Muscle layer of colon (tissue), 2 donors: Measurements from ENCODE around the gene AGK.

Source experiments
- H3K27ac ChIP-seq: one replicate; pipeline ENCODE4 v1.7.0; 2013; ENCODE audit warnings: low read depth, mild to moderate bottlenecking, low read length, moderate library complexity
- H3K27me3 ChIP-seq, 2 donors: one replicate each; pipeline ENCODE4 v1.7.0; 2013; ENCODE audit warnings: low read length in 2 of 2, mild to moderate bottlenecking in 2 of 2; ENCODE audit not compliant: insufficient read depth in 2 of 2, control insufficient read depth in 1 of 2
- H3K36me3 ChIP-seq: one replicate; pipeline ENCODE4 v1.7.0; 2013; ENCODE audit warnings: mild to moderate bottlenecking, low read length; ENCODE audit not compliant: insufficient read depth
- H3K4me1 ChIP-seq: one replicate; pipeline ENCODE4 v1.7.0; 2013; ENCODE audit warnings: mild to moderate bottlenecking, low read length; ENCODE audit not compliant: insufficient read depth
- H3K4me3 ChIP-seq, 2 donors: one replicate each; pipeline ENCODE4 v1.7.0; 2013; ENCODE audit warnings: low read length in 2 of 2, low read depth in 1 of 2, mild to moderate bottlenecking in 1 of 2, moderate library complexity in 1 of 2
- H3K9ac ChIP-seq: one replicate; pipeline ENCODE4 v1.7.0; 2013; ENCODE audit warnings: low read length
- H3K9me3 ChIP-seq: one replicate; pipeline ENCODE4 v1.7.0; 2013; ENCODE audit warnings: mild to moderate bottlenecking, low read length
- donor health status: abdominal sarcoma.
- donor health status: Adenocarcinoma of cecum.

Gene AGK

GRCh38 chr7:141528399-141528798 lies 22.8 kb upstream of the AGK start:
- Histone ChIP-seq H3K9ac (no peak overlapping the region), H3K27ac (no peak overlapping the region), H3K4me1 (no peaks in the 10 kb centered on the region), H3K9me3 (no peaks in the 10 kb centered on the region), H3K27me3 (no peaks in the 10 kb centered on the region), H3K4me3 (no peak overlapping the region), H3K36me3 (no peaks in the 10 kb centered on the region)

- Histone ChIP-seq H3K4me1 (no peaks in the 10 kb centered on the region), H3K27ac (no peak overlapping the region), H3K4me3 (no peak overlapping the region), H3K9me3 (no peaks in the 10 kb centered on the region), H3K27me3 (no peaks in the 10 kb centered on the region), H3K36me3 (no peaks in the 10 kb centered on the region), H3K9ac (no peak overlapping the region)
Measured at GRCh38 chr7:141533149-141533949, 17.9 kb upstream of the AGK start.

GRCh38 chr7:141534757-141535737 lies 16.2 kb upstream of the AGK start:
- Histone ChIP-seq H3K27ac (no peak overlapping the region), H3K9ac (no peak overlapping the region), H3K27me3 (no peaks in the 10 kb centered on the region), H3K36me3 (no peaks in the 10 kb centered on the region), H3K9me3 (no peaks in the 10 kb centered on the region), H3K4me3 (no peak overlapping the region), H3K4me1 (no peaks in the 10 kb centered on the region)

- no peaks in the 10 kb centered on the region for H3K4me1 ChIP-seq
- H3K4me3 ChIP-seq: no peak overlapping the region
- H3K9ac ChIP-seq: no peak overlapping the region
- H3K9me3 ChIP-seq: no peaks in the 10 kb centered on the region
- H3K27me3 ChIP-seq: no peaks in the 10 kb centered on the region
- H3K27ac ChIP-seq: no peak overlapping the region
- H3K36me3 ChIP-seq: no peaks in the 10 kb centered on the region
Measured at GRCh38 chr7:141537906-141538305, 13.3 kb upstream of the AGK start.

GRCh38 chr7:141541375-141541774 lies 9.8 kb upstream of the AGK start:
- Histone ChIP-seq H3K27me3 (no peaks in the 10 kb centered on the region), H3K4me3 (no peak overlapping the region)

GRCh38 chr7:141544831-141545230 lies 6.4 kb upstream of the AGK start:
- Histone ChIP-seq H3K4me3 (no peak overlapping the region), H3K9ac (no peak overlapping the region), H3K4me1 (no peaks in the 10 kb centered on the region), H3K27me3 (no peaks in the 10 kb centered on the region), H3K36me3 (no peaks in the 10 kb centered on the region), H3K9me3 (no peaks in the 10 kb centered on the region), H3K27ac (no peak overlapping the region)

More at GRCh38 chr7:141541375-141541774, 9.8 kb upstream of the AGK start:
- Histone ChIP-seq H3K9ac (no peak overlapping the region), H3K36me3 (no peaks in the 10 kb centered on the region), H3K27ac (no peak overlapping the region), H3K4me1 (no peaks in the 10 kb centered on the region), H3K9me3 (no peaks in the 10 kb centered on the region)

GRCh38 chr7:141549582-141549981 lies 1.6 kb upstream of the AGK start:
- Histone ChIP-seq H3K27me3 (no peaks in the 10 kb centered on the region), H3K9ac (no peak overlapping the region), H3K27ac (no peak overlapping the region), H3K4me3 (no peak overlapping the region), H3K9me3 (no peaks in the 10 kb centered on the region), H3K4me1 (peaks cover 22% of the 10 kb centered on the region), H3K36me3 (no peaks in the 10 kb centered on the region)

GRCh38 chr7:141550386-141551093 lies 670 bp upstream of the AGK start:
- H3K9ac ChIP-seq: peak overlapping the region; percentile 63
- no peaks in the 10 kb centered on the region for H3K27me3 ChIP-seq
- peaks cover 22% of the 10 kb centered on the region for H3K4me1 ChIP-seq
- H3K27ac ChIP-seq: peak overlapping the region; percentile 65
- no peaks in the 10 kb centered on the region for H3K9me3 ChIP-seq
- H3K36me3 ChIP-seq: peaks cover 5% of the 10 kb centered on the region
- H3K4me3 ChIP-seq: peak overlapping the region; percentile 53 to 92

- H3K9ac ChIP-seq: peak overlapping the region; percentile 85
- peaks cover 7% of the 10 kb centered on the region for H3K36me3 ChIP-seq
- H3K4me1 ChIP-seq: peaks cover 22% of the 10 kb centered on the region
- no peaks in the 10 kb centered on the region for H3K9me3 ChIP-seq
- peak overlapping the region; percentile 53 to 92 for H3K4me3 ChIP-seq
- H3K27me3 ChIP-seq: no peaks in the 10 kb centered on the region
- peak overlapping the region; percentile 65 for H3K27ac ChIP-seq
Measured at GRCh38 chr7:141551782-141552181, 572 bp downstream of the AGK start.

GRCh38 chr7:141557360-141557759 lies 6.2 kb downstream of the AGK start:
- Histone ChIP-seq H3K36me3 (peaks cover 16% of the 10 kb centered on the region), H3K4me3 (no peak overlapping the region), H3K9me3 (peaks cover 5% of the 10 kb centered on the region), H3K27me3 (no peaks in the 10 kb centered on the region), H3K27ac (no peak overlapping the region), H3K9ac (no peak overlapping the region), H3K4me1 (peaks cover 4% of the 10 kb centered on the region)
